ENCODE data around the gene GLRX5. TPM values are rescaled to one million over a fixed set of nuclear protein-coding genes. Genes with fewer than 3 reads are reported as not detected.

The GLRX5 gene
- total RNA-seq (10 to 100 TPM; 14.8 to 17.7 TPM), total RNA-seq (16.0 to 26.7 reads per million in 2 donors)

DNA sequence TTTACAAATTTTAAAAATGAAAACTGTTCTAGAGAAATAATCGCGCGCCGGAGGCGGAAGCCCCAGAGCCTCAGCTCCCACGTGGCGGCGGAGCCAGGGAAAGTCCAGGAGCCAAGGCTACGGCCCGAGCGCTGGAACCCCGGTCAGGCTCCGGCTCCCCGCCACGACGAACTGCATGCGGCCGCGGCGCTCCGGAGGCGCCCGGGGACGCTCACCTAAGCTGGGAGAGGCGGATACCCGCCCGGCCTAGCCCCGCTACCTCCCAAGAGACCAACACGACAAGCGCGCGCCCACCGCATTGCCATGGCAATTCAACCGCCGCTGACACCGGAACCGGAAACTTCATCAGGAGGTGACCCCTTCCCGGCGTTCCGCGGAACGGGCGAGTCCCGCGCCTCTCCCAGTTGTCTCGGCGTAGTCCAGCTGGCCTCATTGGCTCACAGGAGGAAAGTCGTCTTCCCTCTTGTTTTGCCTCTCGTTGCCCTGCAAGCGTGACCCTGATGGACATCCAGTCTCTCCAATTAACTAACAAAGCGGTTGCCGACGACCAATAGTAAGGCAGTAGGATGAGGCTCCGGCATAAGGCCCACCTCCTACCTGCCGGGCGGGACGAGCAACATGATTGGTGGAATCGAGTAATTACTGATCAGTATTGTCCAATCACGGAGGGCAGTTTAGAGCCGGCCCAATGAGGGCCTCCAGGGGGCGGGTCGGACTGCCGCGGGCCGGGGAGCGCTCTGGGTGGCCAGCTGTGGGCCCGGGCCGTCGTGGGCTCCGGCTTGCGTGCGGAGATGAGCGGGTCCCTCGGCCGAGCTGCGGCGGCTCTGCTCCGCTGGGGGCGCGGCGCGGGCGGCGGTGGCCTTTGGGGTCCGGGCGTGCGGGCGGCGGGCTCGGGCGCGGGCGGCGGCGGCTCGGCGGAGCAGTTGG, at the start of gene GLRX5:
Gene GLRX5 (plus strand): TSS at position 752 of the 927 bp plus-strand sequence. CDS start 40 bp downstream, at position 792.
- Mint-ChIP-seq H3K4me3 (peak within 1 kb of the TSS; percentile 96), H3K36me3 (ENCODE audit: low read depth) (no peaks in the 10 kb centered on the region), H3K27me3 (no peaks in the 10 kb centered on the region), H3K4me1 (peaks cover 53% of the 10 kb centered on the region), H3K27ac (peak within 1 kb of the TSS; percentile 98)
- ATAC-seq (peak; percentile 88), DNase-seq (peak; percentile 92 to 95 (median 93))
- no peaks in the 10 kb centered on the region for H3K9me3 ChIP-seq (ENCODE audit: control insufficient read depth, low read length, poor library complexity, severe bottlenecking)

GRCh38 chr14:95485222-95485819, 49.5 kb upstream of the GLRX5 start:
- Mint-ChIP-seq H3K27ac (peak overlapping the region; percentile 92), H3K4me1 (peaks cover 55% of the 10 kb centered on the region), H3K4me3 (no peak overlapping the region), H3K27me3 (no peaks in the 10 kb centered on the region), H3K36me3 (ENCODE audit: low read depth) (no peaks in the 10 kb centered on the region)
- H3K9me3 ChIP-seq (ENCODE audit: control insufficient read depth, low read length, poor library complexity, severe bottlenecking), result no peaks in the 10 kb centered on the region
- no peak for DNase-seq
- ATAC-seq, result no peak

DNA sequence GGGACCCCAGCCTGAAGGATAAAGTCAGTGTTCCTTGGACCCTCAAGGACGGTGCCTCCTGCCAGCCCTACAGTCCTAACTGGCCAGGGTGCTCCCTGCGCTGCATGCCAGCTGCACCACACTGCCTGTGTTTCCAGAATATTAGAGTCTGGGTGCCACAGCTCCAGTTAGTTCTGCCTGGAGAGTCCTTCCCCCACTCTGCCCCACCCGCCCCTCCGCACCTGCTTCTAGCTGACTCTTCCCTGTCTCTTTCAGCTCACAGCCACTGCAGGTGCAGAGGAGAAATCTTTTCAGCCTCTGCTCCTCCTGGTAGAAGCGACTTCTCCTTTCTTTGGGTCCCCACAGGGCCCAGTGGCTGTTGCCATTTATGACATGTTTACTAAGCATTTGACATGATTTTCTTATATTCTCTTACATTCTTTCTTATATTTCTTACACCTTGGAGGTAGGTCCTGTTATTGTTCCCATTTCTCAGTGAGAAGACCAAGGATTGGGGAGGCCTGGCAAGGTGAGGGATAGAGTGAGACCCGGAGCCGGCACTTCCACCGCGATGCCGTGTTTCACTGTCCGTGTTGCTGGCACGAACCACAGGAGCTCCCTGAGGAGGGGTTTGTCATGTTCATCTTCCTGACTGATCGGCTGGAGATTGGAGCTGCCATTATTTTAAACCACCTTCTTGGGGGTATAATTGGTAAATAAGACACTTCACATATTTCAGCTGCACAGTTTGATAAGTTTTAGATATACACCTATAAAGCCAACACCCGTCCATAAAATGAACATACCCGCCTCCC, 47.8 kb upstream of the GLRX5 start:
- no peaks in the 10 kb centered on the region for H3K27me3 Mint-ChIP-seq
- H3K27ac Mint-ChIP-seq, result peak overlapping the region; percentile 92
- H3K4me3 Mint-ChIP-seq, result no peak overlapping the region
- H3K36me3 Mint-ChIP-seq (ENCODE audit: low read depth), result no peaks in the 10 kb centered on the region
- DNase-seq (no peak), ATAC-seq (peak; percentile 57)
- H3K4me1 Mint-ChIP-seq, result peaks cover 46% of the 10 kb centered on the region
- no peaks in the 10 kb centered on the region for H3K9me3 ChIP-seq (ENCODE audit: control insufficient read depth, low read length, poor library complexity, severe bottlenecking)

GRCh38 chr14:95487669-95488084, 47.2 kb upstream of the GLRX5 start:
- ATAC-seq (no peak), DNase-seq (no peak)
- Mint-ChIP-seq H3K36me3 (ENCODE audit: low read depth) (no peaks in the 10 kb centered on the region), H3K4me1 (peaks cover 50% of the 10 kb centered on the region), H3K4me3 (no peak overlapping the region), H3K27me3 (no peaks in the 10 kb centered on the region), H3K27ac (peak overlapping the region; percentile 92)
- no peaks in the 10 kb centered on the region for H3K9me3 ChIP-seq (ENCODE audit: control insufficient read depth, low read length, poor library complexity, severe bottlenecking)

DNA sequence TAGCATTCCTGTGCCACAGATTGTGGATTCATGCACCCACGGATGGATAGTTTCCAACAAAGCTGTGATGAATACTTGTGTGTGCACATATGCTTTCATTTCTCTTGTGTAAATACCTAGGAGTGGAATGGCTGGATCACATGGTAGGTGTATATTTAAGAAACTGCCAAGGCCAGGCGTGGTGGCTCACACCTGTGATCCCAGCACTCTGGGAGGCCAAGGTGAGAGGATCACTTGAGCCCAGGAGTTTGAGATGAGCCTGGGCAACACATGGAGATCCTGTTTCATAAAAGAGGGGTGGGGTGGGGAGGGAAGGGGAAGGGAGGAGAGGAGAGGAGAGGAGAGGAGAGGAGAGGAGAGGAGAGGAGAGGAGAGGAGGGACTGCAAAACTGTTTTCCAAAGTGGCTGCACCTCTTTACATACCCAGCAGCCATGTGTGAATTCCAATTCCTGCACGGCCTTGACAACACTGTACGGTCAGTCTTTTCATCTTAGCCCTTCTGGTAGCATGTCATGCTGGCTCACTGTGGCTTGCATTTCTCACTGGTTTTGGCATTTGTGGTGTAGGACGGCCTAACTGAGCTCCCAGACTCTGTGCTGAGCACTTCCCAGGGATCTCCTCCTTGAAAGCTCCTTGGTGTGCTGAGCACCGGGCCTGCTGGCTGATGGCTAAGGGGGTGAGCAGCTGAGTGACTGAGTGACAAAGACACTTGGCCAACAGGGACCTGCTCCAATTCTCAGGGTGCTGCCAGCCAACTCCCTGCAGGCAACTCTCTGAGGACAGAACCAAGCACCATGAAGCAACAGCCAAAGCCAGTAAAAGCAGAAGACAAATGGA, 46.3 kb upstream of the GLRX5 start:
- Mint-ChIP-seq H3K4me1 (peaks cover 46% of the 10 kb centered on the region), H3K27ac (peak overlapping the region; percentile 92)
- no peaks in the 10 kb centered on the region for H3K9me3 ChIP-seq (ENCODE audit: control insufficient read depth, low read length, poor library complexity, severe bottlenecking)

DNA sequence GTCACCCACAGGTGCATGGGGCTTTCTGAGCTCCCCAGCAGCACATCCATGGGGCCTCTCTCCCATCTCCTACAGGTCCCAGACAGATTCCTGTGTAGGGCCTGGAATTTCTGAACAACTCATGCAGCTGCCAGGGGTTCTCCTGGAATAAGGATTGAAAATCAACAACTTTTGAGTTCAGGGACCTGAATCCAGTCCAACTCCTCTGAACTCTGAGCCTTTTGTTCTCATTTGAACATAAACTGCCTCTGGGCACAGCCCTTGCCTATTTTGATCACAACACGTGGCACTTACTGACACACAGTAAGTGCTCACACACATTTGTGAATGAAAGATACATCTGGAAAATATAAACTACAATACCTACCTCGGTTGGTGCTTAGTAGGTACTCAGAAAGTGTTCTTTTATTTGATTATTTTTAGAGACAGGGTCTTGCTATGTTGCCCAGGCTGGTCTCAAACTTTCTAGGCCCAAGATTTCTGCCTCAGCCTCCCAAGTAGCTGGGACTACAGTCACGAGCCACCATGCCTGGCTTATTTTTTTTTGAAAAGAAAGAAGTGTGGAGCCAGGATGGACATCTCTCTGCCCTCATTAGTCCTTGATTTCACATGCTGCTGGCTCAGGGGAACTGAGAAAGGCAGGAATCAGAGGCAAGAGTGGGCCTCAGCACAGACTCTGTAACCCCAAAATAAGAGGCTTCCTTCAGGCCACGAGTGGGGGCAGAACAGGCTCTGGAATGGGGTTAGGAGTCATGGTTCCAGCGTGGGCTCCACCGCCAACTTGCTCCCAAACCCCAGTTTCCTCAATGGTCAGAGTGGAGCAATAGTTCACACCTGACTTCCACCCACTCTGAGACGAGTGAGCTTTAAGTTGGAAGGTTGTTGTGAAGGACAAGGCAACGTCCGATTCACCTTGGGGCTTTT, 45.4 kb upstream of the GLRX5 start:
- ATAC-seq (no peak), DNase-seq (no peak)
- H3K27ac Mint-ChIP-seq, result peak overlapping the region; percentile 60
- H3K36me3 Mint-ChIP-seq (ENCODE audit: low read depth), result no peaks in the 10 kb centered on the region
- no peaks in the 10 kb centered on the region for H3K9me3 ChIP-seq (ENCODE audit: control insufficient read depth, low read length, poor library complexity, severe bottlenecking)
- no peaks in the 10 kb centered on the region for H3K27me3 Mint-ChIP-seq
- no peak overlapping the region for H3K4me3 Mint-ChIP-seq
- peaks cover 43% of the 10 kb centered on the region for H3K4me1 Mint-ChIP-seq

More for the DNA sequence above, 46.3 kb upstream of the GLRX5 start:
- Mint-ChIP-seq H3K4me3 (no peak overlapping the region), H3K27me3 (no peaks in the 10 kb centered on the region), H3K36me3 (ENCODE audit: low read depth) (no peaks in the 10 kb centered on the region)
- DNase-seq (no peak), ATAC-seq (no peak)

GRCh38 chr14:95490138-95490509, 44.7 kb upstream of the GLRX5 start:
- no peaks in the 10 kb centered on the region for H3K27me3 Mint-ChIP-seq
- H3K27ac Mint-ChIP-seq, result peak overlapping the region; percentile 85
- no peaks in the 10 kb centered on the region for H3K36me3 Mint-ChIP-seq (ENCODE audit: low read depth)
- H3K9me3 ChIP-seq (ENCODE audit: control insufficient read depth, low read length, poor library complexity, severe bottlenecking), result no peaks in the 10 kb centered on the region
- no peak overlapping the region for H3K4me3 Mint-ChIP-seq
- no peak for DNase-seq
- H3K4me1 Mint-ChIP-seq, result peaks cover 44% of the 10 kb centered on the region
- no peak for ATAC-seq

- peak overlapping the region; percentile 85 for H3K27ac Mint-ChIP-seq
- no peak overlapping the region for H3K4me3 Mint-ChIP-seq
- ATAC-seq, result no peak
- DNase-seq, result no peak
- H3K36me3 Mint-ChIP-seq (ENCODE audit: low read depth), result no peaks in the 10 kb centered on the region
- H3K27me3 Mint-ChIP-seq, result no peaks in the 10 kb centered on the region
- H3K9me3 ChIP-seq (ENCODE audit: control insufficient read depth, low read length, poor library complexity, severe bottlenecking), result no peaks in the 10 kb centered on the region
- peaks cover 45% of the 10 kb centered on the region for H3K4me1 Mint-ChIP-seq
These were observed 44.0 kb upstream of the GLRX5 start for GRCh38 chr14:95490727-95491451.

DNA sequence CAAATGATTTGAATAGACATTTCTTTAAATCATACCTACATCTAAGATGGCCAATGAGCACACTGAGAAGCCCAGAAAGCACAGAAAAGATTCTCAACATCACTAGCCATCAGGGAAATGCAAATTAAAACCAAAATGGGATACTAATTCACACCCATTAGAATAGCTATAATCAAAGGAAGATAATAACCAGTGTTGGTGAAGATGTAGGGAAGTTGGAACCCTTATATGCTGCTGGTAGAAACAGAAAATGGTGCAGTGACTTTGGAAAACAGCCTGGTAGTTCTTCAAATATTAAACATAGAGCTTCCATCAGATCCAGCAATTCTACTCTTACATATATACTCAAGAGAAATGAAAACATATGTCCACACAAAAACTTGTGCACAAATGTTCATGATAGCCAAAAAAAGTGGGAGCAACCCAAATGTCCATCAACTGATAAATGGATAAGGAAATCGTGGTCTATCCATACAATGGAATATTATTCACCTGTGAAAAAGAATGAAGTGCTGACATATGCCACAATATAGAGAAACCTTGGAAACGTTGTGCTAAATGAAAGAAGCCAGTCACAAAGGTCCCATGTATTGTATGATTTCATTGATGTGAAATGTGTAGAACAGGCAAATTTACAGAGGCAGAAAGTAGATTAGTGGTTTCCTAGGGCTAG, 42.8 kb upstream of the GLRX5 start:
- H3K27me3 Mint-ChIP-seq, result no peaks in the 10 kb centered on the region
- ATAC-seq (no peak), DNase-seq (no peak)
- no peaks in the 10 kb centered on the region for H3K36me3 Mint-ChIP-seq (ENCODE audit: low read depth)
- H3K9me3 ChIP-seq (ENCODE audit: control insufficient read depth, low read length, poor library complexity, severe bottlenecking), result no peaks in the 10 kb centered on the region
- no peak overlapping the region for H3K4me3 Mint-ChIP-seq
- peaks cover 47% of the 10 kb centered on the region for H3K4me1 Mint-ChIP-seq
- peak overlapping the region; percentile 85 for H3K27ac Mint-ChIP-seq

- DNase-seq (no peak), ATAC-seq (no peak)
- peak overlapping the region; percentile 96 for H3K27ac Mint-ChIP-seq
- H3K27me3 Mint-ChIP-seq, result no peaks in the 10 kb centered on the region
- H3K9me3 ChIP-seq (ENCODE audit: control insufficient read depth, low read length, poor library complexity, severe bottlenecking), result no peaks in the 10 kb centered on the region
- no peaks in the 10 kb centered on the region for H3K36me3 Mint-ChIP-seq (ENCODE audit: low read depth)
- H3K4me3 Mint-ChIP-seq, result no peak overlapping the region
- H3K4me1 Mint-ChIP-seq, result peaks cover 42% of the 10 kb centered on the region
These were observed 41.3 kb upstream of the GLRX5 start for GRCh38 chr14:95493503-95493902.

GRCh38 chr14:95493976-95494375, 40.9 kb upstream of the GLRX5 start:
- peak overlapping the region; percentile 96 for H3K27ac Mint-ChIP-seq
- no peaks in the 10 kb centered on the region for H3K9me3 ChIP-seq (ENCODE audit: control insufficient read depth, low read length, poor library complexity, severe bottlenecking)
- DNase-seq (no peak), ATAC-seq (no peak)
- no peaks in the 10 kb centered on the region for H3K27me3 Mint-ChIP-seq
- H3K4me3 Mint-ChIP-seq, result peak overlapping the region; percentile 7
- peaks cover 39% of the 10 kb centered on the region for H3K4me1 Mint-ChIP-seq
- no peaks in the 10 kb centered on the region for H3K36me3 Mint-ChIP-seq (ENCODE audit: low read depth)

Data from T-helper 17 cell (primary cell).